Measurements from ENCODE around the gene IGFL1.
A peak's percentile ranks its signal among the peaks of the same experiment; 100 is the strongest.
"Not testable (repeated sequence)": the region's sequence is repeated elsewhere in the genome, so short reads cannot be mapped to it uniquely, and the experiment has no call there.

The IGFL1 gene

GRCh38 chr19:46229442-46229841 is at the start of gene IGFL1:
Gene IGFL1, plus strand, starts transcription at chr19:46229742. Its CDS starts 33 bp downstream, at chr19:46229775.
- no peak for DNase-seq (ENCODE audit: low read depth)

DNA sequence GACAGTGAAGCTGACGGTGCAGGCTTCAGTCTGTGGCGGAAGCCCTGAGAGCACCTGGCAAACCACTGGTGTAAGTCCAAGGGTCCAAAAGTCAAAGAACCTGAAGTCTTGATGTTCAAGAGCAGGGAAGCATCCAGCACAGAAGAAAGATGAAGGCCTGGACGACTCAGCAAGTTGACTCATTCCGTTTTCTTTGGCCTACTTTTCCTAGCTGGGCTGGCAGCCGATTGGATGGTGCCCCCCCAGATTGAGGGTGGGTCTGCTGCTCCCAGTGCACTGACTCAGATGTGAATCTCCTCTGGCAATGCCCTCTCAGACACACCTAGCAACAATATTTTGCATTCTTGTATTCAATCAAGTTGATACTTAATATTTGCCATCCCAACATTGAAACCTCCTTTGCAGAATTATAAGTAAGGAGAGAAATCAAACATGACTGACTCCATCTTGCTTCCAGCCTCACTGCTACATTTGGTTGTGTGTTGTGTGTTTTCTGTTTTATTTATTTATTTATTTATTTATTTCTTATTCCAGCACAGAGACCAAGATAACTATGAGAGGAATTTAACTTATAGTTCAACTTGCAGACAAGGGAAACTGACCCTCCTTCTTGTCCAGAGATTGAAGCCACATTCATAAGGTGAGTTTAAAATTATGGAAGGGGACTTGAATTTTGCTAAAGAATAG is 48.7 kb upstream of the IGFL1 start:
- peak; percentile 30 for DNase-seq (ENCODE audit: low read depth)

DNA sequence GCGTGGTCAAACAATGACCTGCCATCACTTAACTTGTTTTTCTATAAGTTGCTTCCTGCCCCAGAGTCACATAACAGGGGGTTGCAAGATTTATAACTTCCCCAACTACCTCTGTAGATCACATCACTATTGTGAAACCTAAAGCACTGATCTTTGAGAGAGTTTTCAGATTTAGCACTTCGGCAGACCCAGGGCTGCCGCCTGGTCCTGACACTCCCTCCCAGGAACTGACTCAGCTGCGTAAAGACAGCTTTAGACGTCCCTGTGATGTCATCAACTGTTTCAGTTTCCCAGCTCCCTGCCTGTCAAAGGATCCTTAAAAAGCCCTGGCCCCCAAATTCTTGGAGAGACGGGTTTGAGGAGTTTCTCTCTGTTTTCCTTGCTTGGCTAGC is 48.2 kb upstream of the IGFL1 start:
- DNase-seq (ENCODE audit: low read depth), result no peak

DNA sequence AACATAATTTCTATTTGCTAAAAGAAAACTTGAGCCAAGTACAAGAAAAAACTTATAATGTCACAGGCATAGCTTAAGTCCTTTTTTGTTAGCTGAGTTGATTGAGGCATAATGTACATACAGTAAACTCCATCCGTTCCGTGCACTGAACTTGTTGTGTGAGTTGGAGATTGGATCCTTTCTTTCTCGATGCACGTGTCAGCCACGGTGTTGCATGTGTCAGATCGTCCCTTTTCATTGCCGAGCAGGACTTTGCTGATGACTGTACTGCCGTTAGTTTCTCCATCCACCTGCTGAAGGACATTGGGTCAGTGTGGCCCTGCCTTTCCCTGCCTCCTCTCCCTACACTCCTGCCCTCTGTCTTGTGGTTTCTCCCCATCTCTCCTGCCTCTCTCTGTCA is 47.1 kb upstream of the IGFL1 start:
- no peak for DNase-seq (ENCODE audit: low read depth)

DNA sequence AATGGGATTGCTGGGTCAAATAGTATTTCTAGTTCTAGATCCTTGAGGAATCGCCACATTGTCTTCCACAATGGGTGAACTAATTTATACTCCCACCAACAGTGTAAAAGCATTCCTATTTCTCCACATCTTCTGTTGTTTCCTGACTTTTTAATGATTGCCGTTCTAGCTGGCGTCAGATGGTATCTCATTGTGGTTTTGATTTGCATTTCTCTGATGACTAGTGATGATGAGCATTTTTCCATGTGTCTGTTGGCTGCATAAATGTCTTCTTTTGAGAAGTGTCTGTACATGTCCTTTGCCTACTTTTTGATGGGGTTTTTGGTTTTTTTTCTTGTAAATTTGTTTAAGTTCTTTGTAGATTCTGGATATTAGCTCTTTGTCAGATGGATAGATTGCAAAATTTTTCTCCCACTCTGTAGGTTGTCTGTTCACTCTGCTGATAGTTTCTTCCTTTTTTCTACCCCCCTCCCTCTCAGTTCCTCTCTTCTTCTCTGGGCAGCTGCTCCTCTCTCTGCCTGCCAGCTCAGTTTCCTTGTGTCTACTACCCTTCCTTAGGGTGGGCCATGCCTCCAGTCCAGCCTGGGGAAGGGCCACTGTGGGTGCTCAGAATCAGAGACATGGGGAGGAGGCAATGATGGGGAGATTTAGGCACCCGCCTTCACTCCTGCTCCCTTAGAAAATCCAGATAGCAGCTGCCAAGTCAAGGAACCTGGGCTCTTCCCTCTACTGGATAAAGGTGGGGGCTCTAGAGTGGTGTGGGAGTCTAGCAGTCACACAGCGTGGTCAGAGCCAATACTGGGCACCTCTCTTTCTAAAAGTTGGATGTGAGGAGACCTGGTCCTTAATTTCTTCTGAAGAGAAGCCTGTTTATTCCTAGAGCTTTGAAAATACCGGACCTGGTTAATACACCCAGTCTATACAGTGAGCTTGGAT is 44.5 kb upstream of the IGFL1 start:
- not testable (repeated sequence) for DNase-seq (ENCODE audit: low read depth)

- no peak for DNase-seq (ENCODE audit: low read depth)
Observed at GRCh38 chr19:46186101-46186716, 43.3 kb upstream of the IGFL1 start.

- DNase-seq (ENCODE audit: low read depth), result no peak
Observed at GRCh38 chr19:46186717-46187101, 42.8 kb upstream of the IGFL1 start.

DNA sequence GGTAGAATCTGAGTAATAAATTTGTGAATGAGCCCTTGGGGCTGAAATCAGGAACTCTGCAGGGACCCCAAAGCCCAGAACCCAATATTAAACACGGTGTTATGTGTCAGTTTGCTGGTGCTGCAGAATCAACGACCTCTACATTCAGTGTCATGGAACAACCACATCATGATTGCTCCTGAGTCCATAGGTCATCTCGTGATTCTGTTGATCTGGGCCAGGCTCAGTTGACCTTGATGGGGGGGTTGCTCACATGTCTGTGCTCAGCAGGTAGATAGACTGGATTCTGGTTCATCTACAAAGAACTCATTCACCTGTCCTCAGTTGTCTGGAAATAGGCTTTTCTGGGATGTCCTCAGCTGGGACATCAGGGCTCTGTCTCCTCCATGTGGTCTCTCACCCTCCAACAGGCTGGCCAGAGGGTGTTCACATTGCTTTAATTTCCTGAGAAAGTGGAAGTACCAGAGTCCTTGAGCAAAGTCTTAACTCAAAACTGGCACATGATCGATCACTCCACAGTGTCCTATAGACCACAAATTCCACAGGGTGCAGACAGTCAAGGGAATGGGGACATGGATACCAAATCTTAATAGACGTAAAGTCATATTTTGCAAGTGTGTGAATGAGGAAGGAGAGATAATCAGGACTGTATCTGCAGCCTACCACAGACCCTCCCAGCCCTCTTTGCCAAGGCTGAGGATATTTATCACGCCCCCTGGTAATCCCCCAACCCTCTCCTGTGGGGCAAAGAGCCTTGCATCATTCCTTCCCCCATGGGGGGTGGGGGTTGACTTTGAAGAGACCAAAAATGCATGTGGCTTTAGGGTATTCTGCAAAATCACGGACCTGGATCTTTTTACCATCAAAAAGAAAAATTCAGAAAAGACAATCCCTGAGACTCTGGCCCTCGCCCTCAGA is 39.3 kb upstream of the IGFL1 start:
- no peak for DNase-seq (ENCODE audit: low read depth)

DNA sequence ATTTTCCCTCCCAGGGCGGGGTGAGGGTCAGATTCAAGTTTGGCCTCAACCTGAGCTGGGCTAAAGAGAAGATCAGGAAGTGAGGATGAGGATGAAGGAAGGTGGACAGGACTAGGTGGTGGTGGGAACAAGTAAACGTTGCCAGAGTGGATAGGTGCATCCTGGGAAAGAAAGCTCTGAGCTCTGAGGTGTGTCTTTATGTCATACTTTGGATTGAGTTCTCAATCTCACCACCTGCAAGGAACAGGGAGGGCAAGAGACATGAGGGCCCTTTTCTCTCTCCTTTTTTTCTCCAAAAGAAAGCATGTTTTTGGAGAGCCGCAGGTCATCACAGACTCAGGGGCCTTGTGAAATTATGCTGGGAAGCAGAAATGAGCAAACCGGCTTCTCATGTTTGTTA is 38.2 kb upstream of the IGFL1 start:
- no peak for DNase-seq (ENCODE audit: low read depth)

DNA sequence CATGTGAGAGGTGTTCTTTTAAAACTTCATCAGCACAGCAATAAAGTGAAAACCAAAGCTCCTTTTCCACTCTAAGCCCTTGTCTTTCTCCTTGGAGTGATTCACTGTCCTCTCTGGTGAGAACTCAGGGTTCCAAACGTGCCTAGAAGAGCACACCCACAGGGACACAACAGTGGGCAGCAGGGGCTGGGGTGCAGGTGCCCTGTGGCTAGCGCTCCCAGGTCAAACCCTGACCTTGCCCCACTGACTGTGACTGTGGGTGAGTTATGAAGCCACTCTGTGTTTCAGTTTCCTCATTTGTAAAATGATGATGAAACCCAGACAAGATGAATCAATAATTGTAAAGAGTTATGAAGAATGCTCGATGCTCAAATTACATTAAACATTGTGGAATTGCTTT is 37.6 kb upstream of the IGFL1 start:
- DNase-seq (ENCODE audit: low read depth), result no peak

DNA sequence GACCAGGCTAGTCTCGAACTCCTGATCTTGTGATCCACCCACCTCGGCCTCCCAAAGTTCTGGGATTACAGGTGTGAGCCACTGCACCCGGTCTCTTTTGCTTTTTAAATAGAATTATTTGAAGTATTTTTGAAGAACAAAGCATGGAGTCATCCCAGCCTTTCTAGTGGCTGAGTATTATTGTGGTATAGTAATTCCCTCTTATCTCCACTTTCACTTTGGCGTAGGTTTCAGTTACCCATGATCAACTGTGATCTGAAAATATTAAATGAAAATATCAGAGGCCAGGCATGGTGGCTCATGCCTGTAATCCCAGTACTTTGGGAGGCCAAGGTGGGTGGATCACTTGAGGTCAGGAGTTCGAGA is 36.9 kb upstream of the IGFL1 start:
- not testable (repeated sequence) for DNase-seq (ENCODE audit: low read depth)

GRCh38 chr19:46192992-46193650 is 36.4 kb upstream of the IGFL1 start:
- peak; percentile 40 for DNase-seq (ENCODE audit: low read depth)

GRCh38 chr19:46193678-46194077 is 35.9 kb upstream of the IGFL1 start:
- DNase-seq (ENCODE audit: low read depth), result no peak

DNA sequence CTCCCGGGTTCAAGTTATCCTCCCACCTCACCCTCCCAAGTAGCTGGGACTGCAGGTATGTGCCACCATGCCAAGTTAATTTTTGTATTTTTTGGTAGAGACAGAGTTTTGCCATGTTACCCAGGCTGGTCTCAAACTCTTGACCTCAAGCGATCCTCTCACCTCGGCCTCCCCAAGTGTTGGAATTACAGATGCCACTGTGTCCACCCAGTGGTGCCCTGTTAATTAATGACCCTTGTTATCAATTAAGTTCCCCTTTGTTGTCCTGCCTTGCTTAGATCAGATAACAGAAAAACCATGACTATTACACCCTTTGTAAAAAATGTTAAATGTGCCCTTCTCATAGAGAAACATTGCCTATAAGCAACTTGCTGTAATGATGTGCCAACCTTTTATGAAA is 34.4 kb upstream of the IGFL1 start:
- no peak for DNase-seq (ENCODE audit: low read depth)

GRCh38 chr19:46195919-46196318 is 33.6 kb upstream of the IGFL1 start:
- not testable (repeated sequence) for DNase-seq (ENCODE audit: low read depth)

DNA sequence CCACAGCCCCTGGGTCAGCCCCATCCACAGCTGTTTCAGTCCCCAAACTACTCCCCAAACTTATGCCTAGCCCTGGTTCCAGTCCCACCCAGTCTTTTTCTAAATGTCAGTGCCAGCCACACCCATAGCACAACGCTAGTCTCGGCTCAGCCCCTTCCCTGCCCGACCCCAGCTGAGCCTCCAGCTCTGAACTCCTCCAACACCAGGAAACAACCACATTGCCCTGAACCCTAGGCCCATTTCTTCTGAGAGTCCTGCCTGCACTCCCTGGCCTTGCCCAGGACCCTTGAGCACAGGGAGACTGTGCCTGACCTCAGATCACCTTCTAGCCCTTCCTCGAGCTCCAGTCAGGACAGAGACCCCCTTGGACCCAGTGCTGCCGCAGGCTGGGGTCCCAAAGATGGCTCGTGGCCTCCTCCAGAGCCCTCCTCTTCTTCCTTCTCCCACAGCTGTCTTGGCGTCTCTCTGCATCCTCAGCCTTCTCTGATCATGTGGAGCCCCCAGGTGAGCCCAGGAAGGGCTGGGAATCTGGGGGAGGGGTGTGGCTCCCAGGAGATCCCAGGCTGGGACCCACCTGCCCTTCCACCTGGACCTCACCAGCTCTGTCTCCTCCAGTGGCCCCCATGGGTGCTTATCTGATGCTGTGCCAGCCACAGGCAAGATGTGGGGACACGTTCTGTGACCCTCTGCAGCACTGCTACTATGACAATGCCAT is 33.0 kb upstream of the IGFL1 start:
- DNase-seq (ENCODE audit: low read depth), result no peak

- DNase-seq (ENCODE audit: low read depth), result no peak
Observed at GRCh38 chr19:46197314-46198070, 32.0 kb upstream of the IGFL1 start.

DNA sequence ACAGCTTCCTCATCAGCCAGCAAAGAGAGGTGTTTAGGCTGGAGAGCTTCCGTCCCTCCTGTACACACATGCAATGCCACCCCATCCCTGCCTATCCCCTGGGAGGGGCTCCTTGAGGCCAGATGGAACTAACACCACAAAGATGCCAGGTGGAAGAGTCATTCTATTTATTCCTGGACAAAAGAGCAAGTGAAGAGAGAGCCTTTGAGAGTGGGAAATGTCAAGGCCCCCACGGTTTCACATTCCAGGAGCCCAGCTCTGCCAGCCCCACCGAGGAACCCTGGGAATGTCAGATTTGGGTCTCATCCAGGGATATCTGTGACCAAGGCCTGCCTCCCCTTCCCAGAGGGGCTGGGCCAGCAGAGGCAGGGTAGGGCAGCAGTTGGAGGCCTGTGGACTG is 30.8 kb upstream of the IGFL1 start:
- DNase-seq (ENCODE audit: low read depth), result no peak

DNA sequence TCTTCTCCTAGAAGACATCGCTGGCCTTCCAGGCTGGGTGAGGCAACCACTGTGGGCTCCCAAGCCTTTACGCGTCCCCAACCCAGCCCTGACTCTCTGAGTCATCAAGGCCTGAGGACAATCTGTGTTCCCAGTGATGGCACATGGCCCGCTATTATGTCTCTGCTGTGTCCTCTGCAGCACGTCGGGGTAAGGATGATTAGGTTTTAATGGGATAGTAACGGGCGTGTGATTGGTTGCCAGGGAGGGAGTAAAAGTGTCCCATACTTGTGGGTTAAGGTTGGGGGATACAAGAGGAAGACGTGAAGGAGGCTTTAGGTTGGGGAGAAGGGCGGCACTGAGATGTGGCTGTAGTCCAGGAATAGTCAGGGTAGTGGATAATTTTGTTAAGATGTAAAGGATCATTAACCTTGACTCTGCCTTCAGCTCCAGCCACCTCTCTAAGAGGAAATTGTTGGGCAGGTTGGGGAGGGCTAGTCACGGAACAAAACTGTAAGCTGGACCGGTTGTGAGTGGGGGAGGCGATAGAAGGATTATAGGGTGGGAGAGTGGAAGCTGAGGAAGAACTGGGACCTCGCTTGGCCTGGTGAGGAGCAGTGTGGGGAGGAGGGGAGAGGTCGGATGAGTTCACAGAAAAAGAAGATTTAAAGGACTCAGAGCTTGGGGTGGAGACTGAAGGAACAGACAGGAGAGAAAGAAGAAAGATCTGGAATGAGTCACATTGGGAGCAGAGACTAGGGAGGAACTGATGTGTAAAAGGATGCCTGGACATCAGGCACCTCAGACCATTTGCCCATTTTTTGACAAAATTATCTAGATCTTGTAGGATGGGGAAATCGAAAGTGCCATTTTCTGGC is 27.9 kb upstream of the IGFL1 start:
- no peak for DNase-seq (ENCODE audit: low read depth)

Measured in HS-5 (cell line).